Duodenal mucosa (tissue), 2 donors: Measurements from ENCODE around the gene FOXE3.

Experiments used
- H3K27ac ChIP-seq: one replicate; pipeline ENCODE4 v1.7.0; 2013; ENCODE audit warnings: low read depth, low read length
- H3K27me3 ChIP-seq, 2 donors: one replicate each; pipeline ENCODE4 v1.7.0; 2013; ENCODE audit warnings: low read length in 2 of 2, control low read depth in 1 of 2; ENCODE audit not compliant: insufficient read depth in 2 of 2, control insufficient read depth in 1 of 2
- H3K36me3 ChIP-seq, 2 donors: one replicate each; pipeline ENCODE4 v1.7.0; 2013; ENCODE audit warnings: low read length in 2 of 2, control low read depth in 1 of 2; ENCODE audit not compliant: insufficient read depth in 2 of 2, control insufficient read depth in 1 of 2
- H3K4me1 ChIP-seq, 2 donors: one replicate each; pipeline ENCODE4 v1.7.0; 2013; ENCODE audit warnings: low read length in 2 of 2, control low read depth in 1 of 2; ENCODE audit not compliant: insufficient read depth in 2 of 2, control insufficient read depth in 1 of 2
- H3K4me3 ChIP-seq, 2 donors: one replicate each; pipeline ENCODE4 v1.7.0; 2013; ENCODE audit warnings: low read length in 2 of 2, low read depth in 1 of 2
- H3K9ac ChIP-seq, 2 donors: one replicate each; pipeline ENCODE4 v1.7.0; 2013; ENCODE audit warnings: low read length in 2 of 2, low read depth in 1 of 2
- H3K9me3 ChIP-seq, 2 donors: one replicate each; pipeline ENCODE4 v1.7.0; 2013; ENCODE audit warnings: low read length in 2 of 2, control low read depth in 1 of 2; ENCODE audit not compliant: control insufficient read depth in 1 of 2

Gene FOXE3

GRCh38 chr1:47460456-47460855 is 44.4 kb downstream of the FOXE3 start:
- H3K27me3 ChIP-seq, result peaks cover 33 to 34% of the 10 kb centered on the region in 2 donors
- H3K27ac ChIP-seq, result no peak overlapping the region
- no peaks in the 10 kb centered on the region for H3K4me1 ChIP-seq
- no peak overlapping the region for H3K4me3 ChIP-seq
- no peaks in the 10 kb centered on the region for H3K9me3 ChIP-seq
- no peak overlapping the region for H3K9ac ChIP-seq
- no peaks in the 10 kb centered on the region for H3K36me3 ChIP-seq

GRCh38 chr1:47465605-47466004 is 49.5 kb downstream of the FOXE3 start:
- Histone ChIP-seq H3K27me3 (peaks cover 15 to 23% of the 10 kb centered on the region in 2 donors), H3K9ac (no peak overlapping the region), H3K4me3 (no peak overlapping the region), H3K27ac (no peak overlapping the region), H3K9me3 (no peaks in the 10 kb centered on the region), H3K4me1 (no peaks in the 10 kb centered on the region), H3K36me3 (no peaks in the 10 kb centered on the region)
